NCI-H128 (cell line): ENCODE measurements around the gene RBBP4.

Source experiments
- DNase-seq: peaks from one replicate; lab custom pipeline; 2025; ENCODE audit not compliant: unreplicated experiment; lab: John Stamatoyannopoulos, UW

RBBP4 gene

DNA sequence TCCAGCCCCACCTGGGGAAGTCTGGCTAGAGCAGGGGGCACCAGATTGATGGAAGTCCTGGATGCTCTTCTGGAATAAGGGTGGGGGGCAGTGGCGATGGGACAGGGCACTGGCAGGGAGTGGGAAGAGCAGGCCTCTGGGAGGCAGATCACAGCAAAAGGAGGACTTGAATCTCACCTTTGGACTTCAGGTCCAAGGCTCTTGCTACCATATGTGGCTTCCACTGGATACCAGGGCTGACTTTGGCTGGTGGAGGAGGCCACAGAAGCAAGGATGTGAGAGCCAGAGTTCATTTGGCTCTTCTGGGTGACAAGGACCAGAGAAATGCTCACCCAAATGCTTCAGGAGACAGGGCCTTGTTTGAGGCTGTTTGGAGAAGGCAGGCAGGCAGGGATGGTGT is 67.5 kb downstream of the RBBP4 start:
- no peak for DNase-seq

DNA sequence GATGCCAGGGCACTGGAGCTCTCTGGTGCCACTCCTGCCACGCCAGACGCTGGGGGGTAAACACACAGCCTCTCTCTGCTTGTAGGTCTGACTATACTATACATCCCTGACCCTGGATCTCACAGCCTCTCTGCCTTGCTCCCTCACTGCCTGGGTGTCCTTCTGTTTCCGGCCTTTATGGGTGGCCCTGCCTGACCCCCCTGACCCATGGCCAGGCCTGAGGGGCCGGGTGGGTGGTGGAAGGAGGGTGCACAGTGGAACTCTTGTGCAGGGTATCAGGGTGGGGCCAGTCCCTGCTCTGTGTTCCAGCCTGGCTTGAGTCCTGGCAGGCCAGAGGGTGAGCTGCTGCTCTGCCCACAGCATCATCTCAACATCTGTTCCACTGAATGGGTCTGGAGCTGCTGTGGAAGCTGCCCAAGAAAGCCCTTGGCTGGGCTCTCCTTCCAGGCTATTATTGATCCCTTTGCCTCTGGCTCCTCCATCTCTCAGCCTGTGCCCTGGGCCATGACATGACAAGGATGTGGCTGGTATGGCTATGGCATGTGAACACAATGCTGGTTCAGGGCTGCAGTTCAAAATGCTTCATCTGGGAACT is 68.8 kb downstream of the RBBP4 start:
- no peak for DNase-seq

DNA sequence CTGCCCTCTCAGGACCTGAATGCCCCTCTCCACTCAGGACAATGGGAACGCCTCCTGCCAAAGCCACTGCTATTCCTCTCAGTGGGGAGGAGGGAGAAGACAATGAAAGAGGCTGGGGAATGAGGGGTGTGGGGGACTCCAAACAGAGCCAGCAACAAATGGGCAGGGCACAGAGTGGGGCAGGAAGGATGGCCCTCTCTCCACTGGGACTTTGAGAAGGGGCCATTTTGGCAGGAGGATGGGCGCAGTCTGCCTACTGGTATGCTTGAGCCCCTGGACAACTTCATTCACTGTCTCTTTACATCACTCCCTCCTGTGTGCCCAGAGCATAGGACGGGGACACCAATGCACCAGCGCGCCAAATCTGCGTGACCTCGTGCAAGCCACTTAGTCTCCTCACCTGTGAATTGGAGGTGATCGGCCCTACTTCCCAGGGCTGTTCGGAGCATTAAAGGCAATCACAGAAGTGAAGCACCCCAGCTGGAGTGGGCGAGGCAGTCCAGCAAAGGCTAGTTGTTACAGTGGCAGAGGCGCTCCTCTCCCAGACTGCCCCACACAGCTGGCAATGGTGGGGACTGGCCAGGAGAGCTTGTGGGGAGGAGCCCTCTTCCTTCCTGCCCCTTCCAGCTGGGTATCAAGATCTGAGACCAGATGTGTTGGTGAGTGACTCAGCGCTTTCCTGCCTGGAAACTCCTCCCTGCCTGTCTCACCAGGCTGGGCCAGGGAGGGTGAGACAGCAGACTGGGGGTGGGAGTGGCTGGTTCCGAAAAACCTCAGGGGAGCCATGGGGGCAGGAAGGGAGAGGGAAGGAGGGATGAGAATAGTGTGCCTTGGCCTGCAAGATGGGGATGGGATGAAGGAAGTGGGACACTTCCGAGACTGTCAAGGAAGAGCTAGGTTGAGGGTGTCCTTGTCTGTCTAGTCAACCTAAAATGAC is 73.9 kb downstream of the RBBP4 start:
- DNase-seq, result no peak

DNA sequence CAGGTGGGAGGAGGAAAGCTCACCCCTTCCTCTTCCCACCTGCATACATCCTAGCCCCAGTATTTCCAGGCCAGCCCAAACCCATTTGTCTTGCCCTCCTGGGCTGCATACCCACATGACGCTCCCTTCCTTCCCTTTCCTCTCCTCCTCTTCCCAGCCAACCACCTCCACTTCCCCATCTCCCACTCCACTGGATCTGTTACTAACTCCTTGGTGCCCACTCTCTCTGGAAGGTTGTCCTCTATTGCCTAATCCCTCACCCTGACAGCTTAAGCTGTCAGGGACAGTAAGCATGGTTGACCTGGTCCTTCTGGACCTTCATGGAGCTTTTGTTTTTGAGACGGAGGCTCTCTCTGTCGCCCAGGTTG is 74.6 kb downstream of the RBBP4 start:
- no peak for DNase-seq

DNA sequence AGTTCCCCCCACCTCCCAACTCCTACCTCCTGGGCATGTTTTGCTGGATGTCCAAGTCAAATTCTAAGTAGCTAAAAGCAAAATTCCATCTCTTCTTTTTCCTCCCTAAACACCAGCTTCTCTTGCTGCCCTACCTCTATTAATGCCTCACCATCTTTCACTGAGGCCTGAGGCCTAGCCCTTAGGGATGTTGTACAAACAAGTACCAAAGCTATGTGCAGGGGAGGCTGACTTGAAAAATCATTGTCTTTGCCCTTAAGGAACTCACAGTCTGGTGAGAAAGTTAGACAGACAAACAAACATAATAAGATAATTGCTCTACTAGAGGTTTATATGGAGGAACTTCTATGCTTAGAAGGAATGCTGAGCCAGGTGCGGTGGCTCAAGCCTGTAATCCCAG is 76.9 kb downstream of the RBBP4 start:
- no peak for DNase-seq

DNA sequence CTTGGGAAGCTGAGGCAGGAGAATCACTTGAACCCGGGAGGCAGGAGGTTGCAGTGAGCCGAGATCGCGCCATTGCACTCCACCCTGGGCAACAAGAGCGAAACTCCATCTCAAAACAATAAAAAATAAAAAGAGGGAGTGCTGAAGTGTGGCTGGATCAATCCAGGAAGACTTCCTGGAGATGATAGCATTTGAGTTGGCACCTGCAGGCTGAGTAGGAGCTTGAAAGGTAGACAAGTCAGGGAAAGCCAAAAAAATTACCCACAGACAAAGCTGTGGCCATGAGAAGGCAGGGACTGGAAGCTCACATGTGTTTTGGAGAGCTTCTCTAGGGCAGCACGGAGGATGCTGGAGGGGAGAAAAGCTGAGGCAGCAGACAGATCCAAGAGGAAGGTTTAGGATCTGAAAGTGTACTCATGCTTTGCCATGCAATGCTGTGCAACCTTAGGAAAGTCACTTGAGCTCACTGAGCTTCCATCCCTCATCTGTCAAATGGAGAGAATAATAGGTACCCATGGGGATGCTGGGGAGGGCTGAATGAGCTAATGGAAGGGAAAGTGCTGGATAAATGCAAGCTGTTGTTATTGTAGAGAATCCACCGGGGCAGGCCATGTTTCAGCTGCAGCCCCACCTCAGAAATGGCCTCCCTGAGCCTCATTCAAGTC is 77.5 kb downstream of the RBBP4 start:
- DNase-seq, result no peak

DNA sequence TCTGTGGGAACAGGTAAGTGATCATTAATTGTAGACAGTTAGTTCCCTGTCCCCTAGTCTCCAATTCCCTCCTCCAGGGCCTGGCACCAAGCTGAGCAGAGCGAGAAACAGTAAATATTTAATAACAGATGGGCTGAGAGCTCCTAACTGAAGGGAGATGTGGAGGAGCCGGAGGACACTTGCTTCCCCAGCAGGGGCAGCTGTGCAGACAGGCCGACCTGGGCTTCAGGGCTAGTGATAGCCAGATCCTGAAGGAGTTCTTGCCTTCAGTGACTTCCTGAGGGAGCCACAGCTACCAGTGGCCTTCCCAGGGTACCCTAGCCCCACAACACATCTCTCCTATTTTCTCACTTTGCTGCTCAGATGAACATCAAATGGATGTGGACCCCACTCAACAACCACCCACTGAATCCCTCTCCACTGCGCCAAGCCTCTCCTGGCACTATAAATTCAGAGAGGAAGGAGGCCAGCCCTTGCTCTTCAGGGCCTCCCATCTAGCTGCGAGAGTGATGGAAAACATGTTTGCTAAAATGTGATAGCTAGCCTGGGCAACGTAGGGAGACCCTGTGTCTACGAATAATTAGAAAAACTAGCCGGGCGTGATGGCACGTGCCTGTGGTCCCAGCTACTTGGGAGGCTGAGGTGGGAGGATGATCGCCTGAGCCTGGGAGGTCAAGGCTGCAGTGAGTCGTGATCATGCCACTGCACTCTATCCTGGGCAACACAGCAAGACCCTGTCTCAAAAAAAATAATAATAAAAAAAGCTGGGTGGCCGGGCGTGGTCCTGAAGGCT is 78.4 kb downstream of the RBBP4 start:
- DNase-seq, result no peak

DNA sequence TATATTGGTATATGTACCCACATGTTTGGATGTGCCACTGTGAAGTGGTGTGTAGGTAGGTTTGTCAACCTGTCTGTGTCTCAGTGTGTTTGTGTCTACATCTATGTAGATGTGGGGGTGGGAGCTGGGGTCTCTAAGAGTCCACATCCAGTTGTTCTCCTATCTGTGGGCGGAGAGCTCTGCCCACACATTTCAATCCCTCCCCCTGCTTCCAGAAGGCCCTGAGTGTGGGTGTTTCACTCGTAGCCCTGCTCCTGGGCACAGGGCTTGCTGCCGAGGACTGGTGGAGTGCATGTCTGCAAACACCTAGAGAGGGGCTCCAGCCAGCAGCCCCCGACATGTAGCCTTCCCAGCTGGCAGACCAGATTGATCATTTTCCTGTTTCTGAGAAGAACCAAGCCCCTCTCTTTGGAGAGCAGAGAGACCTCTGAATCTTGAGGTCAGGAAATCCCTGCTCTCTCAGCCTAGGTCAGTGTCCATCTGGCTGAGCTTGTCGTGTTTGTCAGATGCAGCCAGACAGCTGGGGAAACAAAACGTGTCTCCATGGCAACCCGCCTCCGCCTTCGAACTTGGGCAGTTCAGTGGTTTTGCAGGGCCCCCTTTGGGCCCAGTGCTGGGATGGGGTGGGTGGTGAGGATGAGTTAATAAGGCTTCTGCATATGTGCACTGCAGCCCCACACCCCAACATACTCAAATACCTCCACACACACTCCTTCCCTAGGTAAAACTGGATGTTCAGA is 82.7 kb downstream of the RBBP4 start:
- no peak for DNase-seq
